Type B pancreatic cell (in vitro differentiated cells): ENCODE data around the gene HYAL2. TPM values are rescaled to one million over a fixed set of nuclear protein-coding genes. Genes with fewer than 3 reads are reported as not detected.

Experiments used
- DNase-seq: peaks from one replicate; pipeline ENCODE4 v3.0.0; 2021; ENCODE audit warnings: mixed read lengths; ENCODE audit not compliant: unreplicated experiment; ENCODE audit errors: extremely low spot score
- H3K27ac Mint-ChIP-seq: 2 replicates; pipeline ENCODE4 v1.8.0; 2021; ENCODE audit warnings: mild to moderate bottlenecking, mixed read lengths
- H3K27me3 Mint-ChIP-seq: 2 replicates; pipeline ENCODE4 v1.8.0; 2021; ENCODE audit warnings: mixed read lengths
- H3K36me3 Mint-ChIP-seq: 2 replicates; pipeline ENCODE4 v1.8.0; 2021; ENCODE audit warnings: mixed read lengths
- H3K4me1 Mint-ChIP-seq: one replicate; pipeline ENCODE4 v1.8.0; 2021; ENCODE audit warnings: mixed read lengths; ENCODE audit not compliant: unreplicated experiment
- H3K4me3 Mint-ChIP-seq: 2 replicates; pipeline ENCODE4 v1.8.0; 2021; ENCODE audit warnings: mild to moderate bottlenecking, mixed read lengths
- H3K9me3 Mint-ChIP-seq: 2 replicates; pipeline ENCODE4 v1.8.0; 2021; ENCODE audit warnings: mixed read lengths
- CTCF ChIP-seq: fragments of 200-600 bp; sonication (generic); conservative IDR thresholded peaks from 2 replicates; pipeline ENCODE4 v1.5.0; 2021; ENCODE audit warnings: antibody characterized with exemption, mild to moderate bottlenecking
- total RNA-seq: library from RNA; stranded (reverse); gene quantifications from 2 replicates; pipeline ENCODE4 v1.2.1, GENCODE V29; 2021; ENCODE audit warnings: low replicate concordance

The HYAL2 gene
- total RNA-seq, 1 donor from 2014 or later, result 52.5 TPM

DNA sequence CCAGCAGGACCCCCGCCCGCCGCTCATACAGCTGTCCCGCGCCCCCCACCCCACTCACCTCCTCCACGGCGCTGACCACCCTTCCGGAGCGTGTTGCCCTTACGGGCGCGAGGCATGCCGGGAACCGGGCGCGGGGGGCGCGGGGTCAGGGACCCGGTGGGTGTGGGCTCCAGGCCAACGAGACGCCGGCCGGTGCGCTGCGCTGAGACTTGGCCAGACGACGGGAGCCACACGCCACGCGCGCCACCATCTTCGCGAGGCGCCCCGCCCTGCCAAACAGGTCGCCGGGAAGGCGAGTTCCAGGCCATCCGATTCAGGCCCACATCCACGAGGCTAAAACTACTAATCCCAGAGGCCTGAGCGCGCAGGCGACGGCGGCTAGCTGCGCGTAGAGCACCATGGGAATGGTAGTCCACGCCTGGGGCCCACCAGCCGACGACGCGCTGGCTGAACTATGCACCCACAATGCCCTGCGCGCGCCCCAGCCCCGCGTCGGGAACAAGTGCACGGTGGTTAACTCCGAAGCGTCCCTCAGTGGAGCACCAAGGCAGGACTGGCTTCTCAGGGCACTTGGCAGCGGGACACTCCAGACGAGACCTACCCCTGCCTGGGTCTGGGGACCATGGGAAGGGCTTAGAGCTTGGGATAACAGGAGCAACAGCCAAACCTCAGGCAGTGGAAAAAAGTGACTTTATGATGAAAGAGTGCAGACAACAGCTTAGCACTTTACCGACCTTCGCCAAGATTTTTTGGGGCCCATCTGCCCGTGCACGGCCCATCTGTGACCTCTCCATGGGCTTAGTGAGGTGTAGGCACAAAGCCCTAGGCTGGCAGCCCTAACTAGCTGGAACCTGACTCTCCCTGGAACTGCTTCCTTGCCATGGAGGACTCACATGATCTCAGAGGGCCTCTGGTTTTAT, 30.1 kb downstream of the HYAL2 start, which contains the start of gene IFRD2:
IFRD2 (minus strand) TSS at position 271 of the 920 bp plus-strand sequence; CDS start at position 116, 155 bp downstream.
- Mint-ChIP-seq H3K9me3 (no peaks in the 10 kb centered on the region), H3K4me1 (peaks cover 13% of the 10 kb centered on the region), H3K27me3 (no peaks in the 10 kb centered on the region), H3K27ac (peak within 1 kb of the TSS; percentile 99), H3K36me3 (no peaks in the 10 kb centered on the region), H3K4me3 (peak within 1 kb of the TSS; percentile 91)
- peak; percentile 95 for DNase-seq
- no peak for TF ChIP-seq CTCF

GRCh38 chr3:50290161-50290641, 32.3 kb downstream of the HYAL2 start:
- Mint-ChIP-seq H3K4me1 (peaks cover 13% of the 10 kb centered on the region), H3K36me3 (no peaks in the 10 kb centered on the region), H3K27ac (no peak overlapping the region), H3K27me3 (no peaks in the 10 kb centered on the region), H3K4me3 (peak overlapping the region; percentile 44), H3K9me3 (no peaks in the 10 kb centered on the region)
- no peak for DNase-seq
- no peak for TF ChIP-seq CTCF

DNA sequence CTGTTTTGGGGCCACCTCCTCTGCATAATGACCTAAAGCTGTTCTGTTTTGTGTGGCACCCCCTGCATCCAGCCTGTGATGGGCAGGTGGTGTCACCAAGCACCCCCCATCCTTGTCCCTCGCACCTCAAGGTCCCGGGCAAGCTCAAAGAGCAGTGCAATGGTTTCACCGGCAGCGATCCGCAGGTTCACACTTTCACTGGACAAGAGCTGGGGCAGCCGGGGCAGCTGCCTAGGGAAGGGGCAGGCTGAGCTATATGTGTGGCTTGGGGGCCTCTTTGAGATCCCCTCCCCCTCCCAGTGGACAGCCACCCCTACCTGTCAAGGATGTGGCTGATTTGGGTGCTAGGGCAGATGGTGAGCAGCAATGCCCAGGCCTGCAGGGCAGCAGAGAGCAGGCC, 33.4 kb downstream of the HYAL2 start:
- DNase-seq, result no peak
- TF ChIP-seq CTCF, result no peak
- H3K9me3 Mint-ChIP-seq, result no peaks in the 10 kb centered on the region
- H3K4me3 Mint-ChIP-seq, result no peak overlapping the region
- no peaks in the 10 kb centered on the region for H3K36me3 Mint-ChIP-seq
- peaks cover 13% of the 10 kb centered on the region for H3K4me1 Mint-ChIP-seq
- no peak overlapping the region for H3K27ac Mint-ChIP-seq
- H3K27me3 Mint-ChIP-seq, result no peaks in the 10 kb centered on the region

- Mint-ChIP-seq H3K4me3 (no peak overlapping the region), H3K9me3 (no peaks in the 10 kb centered on the region), H3K4me1 (peaks cover 13% of the 10 kb centered on the region), H3K36me3 (no peaks in the 10 kb centered on the region), H3K27ac (no peak overlapping the region), H3K27me3 (no peaks in the 10 kb centered on the region)
- no peak for DNase-seq
- no peak for TF ChIP-seq CTCF
These were observed 34.0 kb downstream of the HYAL2 start for GRCh38 chr3:50288387-50289007.

DNA sequence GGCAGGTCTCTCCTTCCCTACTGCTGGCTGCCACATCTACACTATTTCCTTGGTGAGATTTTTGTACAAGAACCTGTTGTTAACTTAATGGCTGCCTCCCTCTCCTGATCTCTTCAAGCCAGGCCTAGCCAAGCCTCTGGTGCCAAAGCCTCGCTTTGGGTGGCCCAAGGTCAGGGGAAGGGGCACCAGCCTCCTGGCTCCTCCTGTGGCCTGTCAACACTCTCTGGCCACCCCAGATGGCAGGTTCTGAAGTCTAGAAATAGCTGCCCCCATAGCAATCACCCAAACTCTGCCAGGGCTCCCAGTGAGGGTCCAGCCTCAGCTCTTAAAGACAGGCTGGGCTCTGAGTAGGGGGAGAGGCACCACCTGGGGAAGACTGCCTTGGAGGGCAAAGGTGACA, 35.3 kb downstream of the HYAL2 start:
- Mint-ChIP-seq H3K4me3 (no peak overlapping the region), H3K27ac (no peak overlapping the region), H3K4me1 (peaks cover 6% of the 10 kb centered on the region), H3K27me3 (no peaks in the 10 kb centered on the region), H3K36me3 (no peaks in the 10 kb centered on the region), H3K9me3 (no peaks in the 10 kb centered on the region)
- no peak for TF ChIP-seq CTCF
- no peak for DNase-seq
